MM.1S (cell line): Measurements from ENCODE around the gene CRY1.

Experiments
- CTCF ChIP-seq: fragments of 300-600 bp; sonication (generic); IDR thresholded peaks from 2 replicates; pipeline ENCODE4 v1.5.1; 2016; ENCODE audit warnings: antibody characterized with exemption, low read length, mixed read lengths
- EZH2 ChIP-seq: fragments of 300-600 bp; sonication (generic); optimal IDR thresholded peaks from 2 replicates; pipeline ENCODE3; 2017; ENCODE audit warnings: low read depth, mild to moderate bottlenecking, antibody characterized with exemption, low read length, mixed read lengths
- EZH2phosphoT487 ChIP-seq: fragments of 300-600 bp; sonication (generic); IDR thresholded peaks from 2 replicates; pipeline ENCODE4 v1.6.1; 2018; ENCODE audit warnings: antibody characterized with exemption, low read length

GRCh38 chr12:107135177-107135576 is 41.8 kb upstream of the CRY1 start:
- TF ChIP-seq CTCF (no peak), EZH2 (no peak), EZH2phosphoT487 (no peak)
